ENCODE data around the gene SLTM.
A peak's percentile ranks its signal among the peaks of the same experiment; 100 is the strongest.
"Not testable (repeated sequence)": the region's sequence is repeated elsewhere in the genome, so short reads cannot be mapped to it uniquely, and the experiment has no call there.

Gene SLTM

DNA sequence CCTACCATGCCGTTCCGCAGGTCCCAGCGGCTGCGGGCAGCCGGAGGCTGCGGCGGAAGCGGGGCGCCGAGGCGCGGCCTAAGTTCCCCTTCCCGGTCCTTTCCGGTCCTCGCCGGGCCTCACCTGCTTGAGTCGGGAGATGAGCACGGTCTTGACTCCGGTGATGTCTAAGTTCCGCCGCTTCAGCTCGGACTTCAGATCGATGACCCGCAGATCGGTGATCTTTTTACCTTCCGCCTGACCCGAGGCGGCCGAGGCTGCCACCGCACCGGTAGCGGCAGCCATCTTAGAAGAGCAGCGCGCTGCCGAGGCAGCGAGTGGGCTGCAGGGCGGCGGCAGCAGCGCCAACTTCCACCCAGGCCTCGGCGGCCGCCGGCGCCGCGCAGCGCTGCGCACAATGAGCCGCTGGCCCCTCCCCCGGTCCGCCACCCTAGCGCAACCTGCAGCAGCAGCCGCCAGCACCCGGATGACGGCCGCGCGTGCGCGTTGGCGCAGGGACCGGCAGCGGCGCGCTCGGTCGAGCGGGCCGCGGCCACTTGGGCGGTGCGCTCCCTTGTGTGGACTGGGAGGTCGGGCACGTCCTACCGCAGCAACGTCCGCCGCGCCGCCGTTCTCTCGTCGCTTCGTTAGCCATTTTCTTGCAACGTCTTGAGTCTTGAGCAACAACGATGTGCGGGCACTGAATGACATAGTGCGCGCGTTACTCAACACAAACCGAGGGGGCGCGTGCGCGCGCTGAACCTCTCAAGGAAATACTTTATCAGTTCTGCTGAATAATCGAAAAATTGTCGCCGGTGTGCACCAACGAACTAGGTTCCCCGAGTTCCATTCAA is at the start of gene SLTM:
Gene SLTM (minus strand): TSS at position 399 of the 833 bp plus-strand sequence. CDS start 114 bp downstream, at position 285.
- DNase-seq: peak; percentile 97

DNA sequence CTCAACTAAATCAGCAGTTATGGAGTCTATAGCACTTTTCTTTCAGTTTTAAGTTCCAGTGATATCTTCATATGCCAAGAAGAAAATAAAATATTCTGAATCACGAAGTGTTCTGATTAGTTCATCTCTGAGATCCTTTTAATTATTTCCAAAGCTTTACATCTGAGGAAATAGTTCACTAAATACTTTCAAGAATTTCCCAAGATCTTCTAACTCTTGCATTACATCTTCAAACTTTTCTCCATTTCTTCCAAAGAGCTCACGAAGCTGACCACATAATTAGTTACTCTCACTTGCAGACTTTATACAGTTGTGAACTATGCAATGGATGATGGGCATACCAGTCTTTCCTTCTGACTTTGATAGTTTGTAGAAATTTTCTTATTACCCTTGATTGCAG is 49.8 kb upstream of the SLTM start:
- DNase-seq: no peak

GRCh38 chr15:58981808-58982475 is 48.5 kb upstream of the SLTM start:
- no peak for DNase-seq

- peak; percentile 21 for DNase-seq
These were observed 47.0 kb upstream of the SLTM start for GRCh38 chr15:58980351-58980939.

GRCh38 chr15:58977887-58978286 is 44.4 kb upstream of the SLTM start:
- no peak for DNase-seq

DNA sequence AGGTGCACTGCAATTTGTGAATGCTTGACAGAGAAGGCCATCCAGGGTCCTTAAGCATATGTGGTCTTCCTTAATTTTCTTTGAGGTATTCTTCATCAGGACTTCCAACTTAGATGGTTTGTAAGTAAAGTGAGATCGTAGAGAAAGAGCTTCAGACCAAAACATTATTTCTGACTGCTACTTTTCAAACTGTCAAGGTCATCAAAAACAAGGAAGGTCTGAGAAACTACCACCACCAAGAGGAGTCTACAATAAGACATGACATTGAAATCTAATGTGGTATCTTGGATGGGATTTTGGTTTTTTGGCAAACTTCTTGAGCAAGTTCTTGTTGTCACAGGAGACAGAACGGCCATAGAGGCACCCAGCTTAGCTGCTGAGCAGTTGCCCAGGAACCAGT is 34.0 kb upstream of the SLTM start:
- DNase-seq: no peak

- no peak for DNase-seq
These were observed 33.2 kb upstream of the SLTM start for GRCh38 chr15:58966698-58967097.

- no peak for DNase-seq
These were observed 29.4 kb upstream of the SLTM start for GRCh38 chr15:58962662-58963565.

DNA sequence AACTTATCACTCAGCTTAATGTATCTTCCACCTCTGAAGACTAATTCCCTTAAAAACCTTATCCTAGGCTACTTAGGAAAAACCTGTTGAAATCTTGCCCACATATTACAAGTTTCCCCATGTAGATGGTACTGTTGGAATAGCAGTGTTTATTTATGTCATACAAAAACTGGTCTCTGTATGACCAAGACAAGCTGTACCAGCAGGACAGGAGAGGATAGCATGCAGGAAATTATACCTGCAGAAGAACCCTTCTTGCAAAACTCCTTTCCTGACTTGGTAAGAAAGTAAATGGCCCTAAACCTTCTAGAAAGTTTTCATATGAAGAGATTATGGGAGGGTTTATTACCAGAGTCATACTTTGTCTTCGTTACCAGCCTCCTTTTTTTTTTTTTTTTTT is 28.7 kb upstream of the SLTM start:
- DNase-seq: no peak

GRCh38 chr15:58958811-58959210 is 25.3 kb upstream of the SLTM start:
- no peak for DNase-seq

GRCh38 chr15:58957101-58957973 is 23.9 kb upstream of the SLTM start:
- DNase-seq: peak; percentile 34

DNA sequence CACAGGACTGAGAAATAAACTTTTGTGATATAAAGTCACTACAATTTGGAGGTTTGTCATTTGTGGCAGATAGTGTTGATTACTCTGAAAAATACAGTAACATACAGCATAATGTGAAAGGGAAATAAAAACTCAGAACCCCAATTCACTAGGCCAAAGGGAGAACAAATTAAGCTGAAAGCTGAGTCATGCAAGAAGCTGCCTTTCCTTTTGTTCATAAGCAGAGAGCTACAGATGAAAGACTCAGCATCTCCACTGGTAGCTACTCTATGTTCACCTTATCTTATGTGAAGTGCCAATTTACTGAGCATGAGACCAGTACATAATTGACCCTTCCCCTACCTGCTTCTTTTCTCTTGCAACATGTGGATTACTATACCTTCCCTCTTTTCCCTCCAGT is 19.3 kb upstream of the SLTM start:
- DNase-seq: no peak

DNA sequence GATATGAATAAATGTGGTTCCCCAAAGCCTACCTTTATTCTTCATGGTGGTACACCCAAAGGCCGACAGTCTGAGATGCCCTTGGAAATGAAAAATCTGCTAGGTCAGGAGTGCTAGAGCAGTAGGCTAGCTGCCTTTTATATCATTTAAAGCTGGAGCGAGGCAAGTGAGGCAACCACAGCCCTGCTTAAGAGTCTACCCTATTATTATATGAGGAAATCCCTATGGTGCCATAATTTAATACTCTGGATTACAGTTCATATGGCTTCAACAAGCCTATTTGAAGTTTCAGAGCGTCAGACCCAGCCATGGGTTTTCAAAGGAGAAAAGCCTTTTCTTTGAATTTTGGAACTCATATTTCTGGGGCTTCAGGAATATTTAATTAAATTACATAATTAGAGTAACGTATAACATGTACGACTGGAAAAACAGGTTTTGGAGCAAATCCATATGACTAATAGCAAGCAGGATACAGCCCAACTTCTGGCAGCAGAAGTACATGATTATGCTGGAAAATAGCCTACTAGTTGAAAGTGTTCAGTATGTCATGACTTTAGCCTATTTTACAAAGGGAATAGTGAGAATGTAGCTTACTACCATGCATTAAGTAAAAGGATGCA is 18.0 kb upstream of the SLTM start:
- DNase-seq: no peak

DNA sequence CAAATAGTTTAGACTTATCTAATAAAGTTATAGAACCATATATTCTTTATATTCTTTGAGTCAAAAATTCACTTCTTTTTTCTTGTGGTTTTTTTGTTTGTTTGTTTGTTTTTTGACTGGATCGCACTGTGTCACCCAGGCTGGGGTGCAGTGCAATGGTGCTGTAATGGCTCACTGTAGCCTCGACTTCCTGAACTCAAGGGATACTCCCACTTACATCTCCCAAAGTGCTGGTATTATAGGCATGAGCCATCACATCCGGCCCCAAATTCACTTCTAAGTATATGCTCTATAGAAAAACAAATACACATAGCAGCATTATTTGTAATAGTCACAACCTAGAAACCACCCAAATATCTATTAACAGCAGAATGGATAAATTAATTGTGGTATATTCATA is 13.7 kb upstream of the SLTM start:
- DNase-seq: no peak

GRCh38 chr15:58934974-58935373 is 1.5 kb upstream of the SLTM start:
- not testable (repeated sequence) for DNase-seq

GRCh38 chr15:58934521-58934920 is 1.0 kb upstream of the SLTM start:
- DNase-seq: no peak

- no peak for DNase-seq
These were observed 602 bp upstream of the SLTM start for GRCh38 chr15:58934114-58934447.

DNA sequence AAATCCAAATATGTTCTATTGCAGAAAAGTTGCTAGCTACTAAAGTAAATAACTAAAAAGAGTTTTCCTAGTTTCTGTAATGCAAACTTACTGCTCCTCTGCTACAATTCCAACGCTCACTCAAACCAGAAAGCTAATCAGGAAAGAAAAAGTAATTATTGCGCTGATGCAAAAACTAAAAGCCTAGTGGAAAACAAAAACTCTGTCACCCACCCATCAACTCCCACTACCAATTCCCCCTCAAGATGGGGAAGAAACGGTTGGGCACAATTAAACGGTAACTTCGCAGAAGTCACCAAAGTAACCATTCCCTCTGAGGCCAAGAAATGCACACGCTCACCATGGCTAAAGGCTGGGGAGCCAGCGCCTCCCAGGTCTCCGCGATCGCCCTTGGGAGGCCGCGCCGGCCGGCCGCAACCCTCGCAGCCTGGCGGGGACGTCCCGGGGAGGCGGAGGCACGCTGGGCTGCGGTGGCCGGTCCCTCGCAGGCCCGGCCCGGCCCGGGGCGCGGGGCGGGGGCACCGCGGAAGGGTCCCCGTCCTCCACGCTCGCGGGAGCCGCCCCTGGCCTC is 684 bp downstream of the SLTM start:
- DNase-seq: no peak

GRCh38 chr15:58931987-58932588 is 1.4 kb downstream of the SLTM start:
- DNase-seq: no peak

GRCh38 chr15:58929891-58930416 is 3.5 kb downstream of the SLTM start:
- DNase-seq: no peak

DNA sequence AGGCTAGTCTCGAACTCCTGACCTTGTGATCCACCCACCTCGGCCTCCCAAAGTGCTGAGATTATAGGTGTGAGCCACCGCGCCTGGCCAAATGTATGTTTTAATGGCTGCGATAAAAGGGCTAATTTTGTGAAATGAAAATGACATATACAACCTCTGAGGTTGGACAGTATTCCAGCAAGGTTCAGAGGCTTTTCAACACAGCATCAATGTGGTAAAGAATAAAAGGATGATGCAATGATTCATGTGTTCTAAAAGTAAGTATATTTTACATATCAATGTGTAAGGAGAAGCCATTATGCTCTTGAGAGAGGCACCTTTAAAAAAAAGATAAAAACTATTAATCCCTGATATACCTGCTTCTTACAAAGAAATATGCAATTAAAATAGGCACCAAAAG is 6.7 kb downstream of the SLTM start:
- DNase-seq: no peak
